ENCODE measurements around the gene DROSHA.

DNA sequence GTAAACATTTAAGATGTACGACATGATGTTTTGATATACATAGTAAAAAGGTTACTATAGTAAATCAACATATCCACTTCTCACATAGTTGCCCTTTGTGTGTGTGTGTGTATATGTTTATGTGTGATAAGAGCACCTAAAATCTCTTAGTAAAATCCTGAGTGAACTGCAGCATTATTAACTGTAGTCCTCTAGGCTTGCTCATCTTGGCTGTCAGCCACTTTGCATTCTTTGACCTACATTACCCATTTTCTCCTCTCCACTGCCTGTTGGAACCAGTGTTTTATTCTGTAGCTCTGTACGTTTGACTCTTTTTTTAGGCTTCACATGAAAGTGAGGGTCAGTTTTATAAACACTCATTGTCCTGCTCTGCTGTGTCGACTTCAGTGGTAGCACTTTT, 24.6 kb upstream of the DROSHA start:
- TF ChIP-seq, protein P1, sequence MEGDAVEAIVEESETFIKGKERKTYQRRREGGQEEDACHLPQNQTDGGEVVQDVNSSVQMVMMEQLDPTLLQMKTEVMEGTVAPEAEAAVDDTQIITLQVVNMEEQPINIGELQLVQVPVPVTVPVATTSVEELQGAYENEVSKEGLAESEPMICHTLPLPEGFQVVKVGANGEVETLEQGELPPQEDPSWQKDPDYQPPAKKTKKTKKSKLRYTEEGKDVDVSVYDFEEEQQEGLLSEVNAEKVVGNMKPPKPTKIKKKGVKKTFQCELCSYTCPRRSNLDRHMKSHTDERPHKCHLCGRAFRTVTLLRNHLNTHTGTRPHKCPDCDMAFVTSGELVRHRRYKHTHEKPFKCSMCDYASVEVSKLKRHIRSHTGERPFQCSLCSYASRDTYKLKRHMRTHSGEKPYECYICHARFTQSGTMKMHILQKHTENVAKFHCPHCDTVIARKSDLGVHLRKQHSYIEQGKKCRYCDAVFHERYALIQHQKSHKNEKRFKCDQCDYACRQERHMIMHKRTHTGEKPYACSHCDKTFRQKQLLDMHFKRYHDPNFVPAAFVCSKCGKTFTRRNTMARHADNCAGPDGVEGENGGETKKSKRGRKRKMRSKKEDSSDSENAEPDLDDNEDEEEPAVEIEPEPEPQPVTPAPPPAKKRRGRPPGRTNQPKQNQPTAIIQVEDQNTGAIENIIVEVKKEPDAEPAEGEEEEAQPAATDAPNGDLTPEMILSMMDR (conservative IDR thresholded peaks at IDR 0.05) = no peak
- TF ChIP-seq ZFX (IDR thresholded peaks at IDR 0.05) = no peak

All from C4-2B (cell line).